ENCODE data around the gene LRP1B. TPM values are rescaled to one million over a fixed set of nuclear protein-coding genes. Genes with fewer than 3 reads are reported as not detected.

The LRP1B gene
- total RNA-seq, 2 experiments from 2014 or later: not detected

DNA sequence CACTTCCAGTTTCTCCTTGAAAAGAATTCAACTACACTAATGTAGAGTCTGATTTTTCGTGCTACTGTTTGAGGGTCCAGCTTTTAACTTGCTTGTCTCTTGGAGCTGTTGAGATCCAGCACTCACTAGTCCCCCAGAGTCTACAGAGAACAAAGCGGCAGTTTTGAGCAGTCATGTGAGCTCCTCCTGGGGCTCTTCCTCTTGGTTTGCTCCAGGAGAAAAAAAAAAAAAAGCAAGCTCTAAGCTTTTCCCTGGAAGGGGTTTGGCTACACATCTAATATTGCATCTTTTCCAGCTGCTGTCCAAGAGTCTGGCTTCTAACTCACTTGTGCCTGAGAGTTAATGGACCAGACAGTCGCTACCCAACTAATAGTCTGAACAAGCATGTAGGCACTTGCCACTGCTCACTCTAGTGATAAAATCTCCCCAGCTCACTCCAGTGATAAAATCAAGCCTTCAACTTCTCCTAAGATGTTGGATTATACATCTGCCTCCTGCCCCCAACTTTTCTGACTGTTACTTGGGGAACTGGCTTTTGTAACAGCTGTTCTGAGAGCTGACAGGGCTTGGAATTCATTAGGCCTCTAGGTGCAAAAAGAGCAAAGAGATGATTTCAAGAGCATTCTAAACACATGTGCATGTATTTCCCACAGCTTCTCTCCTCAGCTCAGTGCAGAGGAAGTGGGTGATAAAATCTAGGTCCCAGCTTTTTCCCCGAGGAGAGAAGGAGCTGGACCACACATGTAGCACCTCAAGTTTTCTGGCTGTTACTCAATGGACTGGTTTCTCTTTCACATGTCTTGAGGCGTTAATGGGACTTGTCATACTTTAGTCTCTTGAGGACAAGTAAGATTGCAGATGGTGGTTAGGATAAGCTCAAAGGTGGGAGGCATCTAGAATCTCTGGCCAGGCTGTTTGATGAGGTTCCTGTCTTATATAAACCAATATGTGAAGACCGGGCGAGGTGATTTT is 750.5 kb downstream of the LRP1B start:
- ATAC-seq (no peak), DNase-seq (no peak)
- H3K4me1 Mint-ChIP-seq (ENCODE audit: low read depth): no peaks in the 10 kb centered on the region
- POLR2A ChIA-PET: no interaction called here
- no peaks in the 10 kb centered on the region for H3K36me3 Mint-ChIP-seq (ENCODE audit: low read depth)
- H3K9me3 Mint-ChIP-seq (ENCODE audit: insufficient read depth): peaks cover 5% of the 10 kb centered on the region
- CTCF ChIA-PET: no interaction called here
- no peaks in the 10 kb centered on the region for H3K27me3 Mint-ChIP-seq (ENCODE audit: low read depth)
- no peak overlapping the region for H3K27ac Mint-ChIP-seq
- no peak overlapping the region for H3K4me3 Mint-ChIP-seq

GRCh38 chr2:141364821-141365220 is 766.0 kb downstream of the LRP1B start:
- Mint-ChIP-seq H3K27me3 (ENCODE audit: low read depth) (no peaks in the 10 kb centered on the region), H3K27ac (no peak overlapping the region), H3K4me1 (ENCODE audit: low read depth) (no peaks in the 10 kb centered on the region), H3K4me3 (no peak overlapping the region), H3K36me3 (ENCODE audit: low read depth) (no peaks in the 10 kb centered on the region), H3K9me3 (ENCODE audit: insufficient read depth) (peaks cover 15% of the 10 kb centered on the region)
- DNase-seq: no peak
- ATAC-seq: no peak
- CTCF ChIA-PET: no interaction called here
- POLR2A ChIA-PET: no interaction called here

- Mint-ChIP-seq H3K4me3 (no peak overlapping the region), H3K9me3 (ENCODE audit: insufficient read depth) (peaks cover 15% of the 10 kb centered on the region), H3K27me3 (ENCODE audit: low read depth) (no peaks in the 10 kb centered on the region), H3K36me3 (ENCODE audit: low read depth) (no peaks in the 10 kb centered on the region), H3K27ac (no peak overlapping the region), H3K4me1 (ENCODE audit: low read depth) (no peaks in the 10 kb centered on the region)
- ChIA-PET CTCF (no interaction called here), POLR2A (no interaction called here)
- ATAC-seq (no peak), DNase-seq (no peak)
Measured at GRCh38 chr2:141362311-141362710, 768.5 kb downstream of the LRP1B start.

GRCh38 chr2:141348481-141348880 is 782.3 kb downstream of the LRP1B start:
- ATAC-seq (no peak), DNase-seq (no peak)
- Mint-ChIP-seq H3K4me1 (ENCODE audit: low read depth) (no peaks in the 10 kb centered on the region), H3K36me3 (ENCODE audit: low read depth) (no peaks in the 10 kb centered on the region), H3K4me3 (no peak overlapping the region), H3K27ac (no peak overlapping the region), H3K27me3 (ENCODE audit: low read depth) (no peaks in the 10 kb centered on the region), H3K9me3 (ENCODE audit: insufficient read depth) (peaks cover 7% of the 10 kb centered on the region)
- ChIA-PET POLR2A (no interaction called here), CTCF (no interaction called here)

- no peaks in the 10 kb centered on the region for H3K36me3 Mint-ChIP-seq (ENCODE audit: low read depth)
- ChIA-PET CTCF (no interaction called here), POLR2A (no interaction called here)
- H3K27ac Mint-ChIP-seq: no peak overlapping the region
- H3K4me1 Mint-ChIP-seq (ENCODE audit: low read depth): no peaks in the 10 kb centered on the region
- no peak for ATAC-seq
- no peaks in the 10 kb centered on the region for H3K27me3 Mint-ChIP-seq (ENCODE audit: low read depth)
- DNase-seq: no peak
- H3K4me3 Mint-ChIP-seq: no peak overlapping the region
- peaks cover 19% of the 10 kb centered on the region for H3K9me3 Mint-ChIP-seq (ENCODE audit: insufficient read depth)
Measured at GRCh38 chr2:141341444-141341843, 789.4 kb downstream of the LRP1B start.

GRCh38 chr2:141331127-141331526 is 799.7 kb downstream of the LRP1B start:
- no peak overlapping the region for H3K4me3 Mint-ChIP-seq
- DNase-seq: no peak
- no peaks in the 10 kb centered on the region for H3K27me3 Mint-ChIP-seq (ENCODE audit: low read depth)
- H3K9me3 Mint-ChIP-seq (ENCODE audit: insufficient read depth): no peaks in the 10 kb centered on the region
- ChIA-PET POLR2A (no interaction called here), CTCF (no interaction called here)
- no peak overlapping the region for H3K27ac Mint-ChIP-seq
- no peaks in the 10 kb centered on the region for H3K36me3 Mint-ChIP-seq (ENCODE audit: low read depth)
- H3K4me1 Mint-ChIP-seq (ENCODE audit: low read depth): no peaks in the 10 kb centered on the region
- no peak for ATAC-seq

DNA sequence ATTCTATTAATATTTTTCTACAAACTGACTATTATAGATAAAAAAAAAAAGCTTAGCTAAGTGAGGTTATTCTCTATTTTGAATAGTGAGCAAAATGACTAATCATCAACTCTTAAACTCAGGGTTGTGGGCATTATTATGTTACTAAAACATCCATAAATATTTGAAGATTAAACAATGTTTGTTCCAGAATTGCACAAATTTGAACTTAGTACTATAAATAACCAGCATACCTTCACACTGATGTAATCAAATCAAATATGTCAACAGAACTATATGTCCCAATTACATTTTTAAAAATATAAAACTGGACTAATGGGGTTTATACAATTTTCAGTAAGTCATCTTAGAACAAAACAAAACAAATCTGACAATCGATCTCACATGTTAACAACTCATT is 800.9 kb downstream of the LRP1B start:
- H3K4me1 Mint-ChIP-seq (ENCODE audit: low read depth): no peaks in the 10 kb centered on the region
- no peaks in the 10 kb centered on the region for H3K9me3 Mint-ChIP-seq (ENCODE audit: insufficient read depth)
- H3K27me3 Mint-ChIP-seq (ENCODE audit: low read depth): no peaks in the 10 kb centered on the region
- no peak for ATAC-seq
- H3K36me3 Mint-ChIP-seq (ENCODE audit: low read depth): no peaks in the 10 kb centered on the region
- H3K27ac Mint-ChIP-seq: no peak overlapping the region
- CTCF ChIA-PET: no interaction called here
- DNase-seq: no peak
- POLR2A ChIA-PET: no interaction called here
- H3K4me3 Mint-ChIP-seq: no peak overlapping the region

DNA sequence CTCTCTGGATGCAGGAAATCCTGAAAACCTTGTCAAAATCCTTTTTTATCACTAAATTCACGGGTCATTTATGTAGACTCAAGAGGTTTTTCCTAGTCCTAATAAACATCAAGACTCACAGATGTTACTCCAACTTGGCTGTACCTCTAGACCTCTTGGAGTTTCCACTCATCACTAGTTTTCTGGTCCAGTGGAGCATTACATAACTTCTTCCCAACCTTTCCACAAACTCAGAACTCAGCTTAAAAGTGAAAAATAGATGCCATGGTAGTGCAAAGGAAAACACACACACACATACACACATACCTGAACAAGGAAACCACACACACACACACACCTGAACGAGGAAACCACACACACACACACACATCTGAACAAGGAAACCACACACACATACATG is 807.2 kb downstream of the LRP1B start:
- Mint-ChIP-seq H3K27ac (no peak overlapping the region), H3K9me3 (ENCODE audit: insufficient read depth) (peaks cover 3% of the 10 kb centered on the region)
- POLR2A ChIA-PET: no interaction called here

DNA sequence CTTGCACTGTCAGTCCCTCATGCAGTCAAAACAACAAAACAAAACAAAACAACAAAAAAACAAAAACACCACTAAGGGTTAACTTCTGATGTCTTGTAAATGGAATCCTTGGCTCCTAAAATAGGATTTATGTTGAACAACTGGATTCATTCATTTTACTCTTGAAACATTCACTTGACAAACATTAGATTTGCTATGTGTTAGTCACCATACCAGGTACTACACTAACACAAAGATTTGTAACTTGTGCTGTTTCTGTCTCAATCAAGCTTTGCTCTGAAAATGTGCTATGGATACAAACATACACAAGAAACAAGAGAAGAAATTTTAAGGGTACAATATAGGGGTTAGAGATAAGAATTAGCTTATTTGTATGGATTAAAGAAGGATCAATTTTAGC is 812.8 kb downstream of the LRP1B start:
- no peak overlapping the region for H3K4me3 Mint-ChIP-seq
- no peaks in the 10 kb centered on the region for H3K27me3 Mint-ChIP-seq (ENCODE audit: low read depth)
- DNase-seq (no peak), ATAC-seq (no peak)
- no peaks in the 10 kb centered on the region for H3K4me1 Mint-ChIP-seq (ENCODE audit: low read depth)
- ChIA-PET POLR2A (no interaction called here), CTCF (no interaction called here)
- peaks cover 3% of the 10 kb centered on the region for H3K9me3 Mint-ChIP-seq (ENCODE audit: insufficient read depth)
- no peaks in the 10 kb centered on the region for H3K36me3 Mint-ChIP-seq (ENCODE audit: low read depth)
- H3K27ac Mint-ChIP-seq: no peak overlapping the region

More for the DNA sequence above, 807.2 kb downstream of the LRP1B start:
- CTCF ChIA-PET: no interaction called here
- Mint-ChIP-seq H3K4me3 (no peak overlapping the region), H3K36me3 (ENCODE audit: low read depth) (no peaks in the 10 kb centered on the region), H3K4me1 (ENCODE audit: low read depth) (no peaks in the 10 kb centered on the region), H3K27me3 (ENCODE audit: low read depth) (no peaks in the 10 kb centered on the region)
- DNase-seq (no peak), ATAC-seq (no peak)

DNA sequence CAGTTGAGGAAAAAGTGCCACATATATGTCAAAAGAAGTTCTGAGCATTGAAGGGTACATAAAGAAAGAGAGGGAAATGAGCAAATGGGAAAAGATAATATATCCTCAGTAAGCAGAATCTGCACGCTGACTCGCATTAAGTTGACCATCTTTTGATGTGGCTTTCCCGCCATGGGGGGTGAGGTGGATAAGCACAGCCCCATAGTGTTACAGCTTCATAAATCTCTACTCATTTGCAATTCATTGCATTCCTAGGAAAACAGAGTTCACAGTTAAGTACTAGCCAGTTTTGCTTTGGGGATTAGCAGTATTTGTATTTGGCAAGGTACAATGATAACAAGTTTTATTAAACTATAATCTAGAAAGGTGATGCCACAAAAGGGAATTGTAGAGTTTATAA is 814.2 kb downstream of the LRP1B start:
- Mint-ChIP-seq H3K9me3 (ENCODE audit: insufficient read depth) (peaks cover 3% of the 10 kb centered on the region), H3K27me3 (ENCODE audit: low read depth) (no peaks in the 10 kb centered on the region), H3K27ac (no peak overlapping the region), H3K4me3 (no peak overlapping the region), H3K4me1 (ENCODE audit: low read depth) (no peaks in the 10 kb centered on the region), H3K36me3 (ENCODE audit: low read depth) (no peaks in the 10 kb centered on the region)
- ATAC-seq (no peak), DNase-seq (no peak)
- CTCF ChIA-PET: no interaction called here
- POLR2A ChIA-PET: no interaction called here

DNA sequence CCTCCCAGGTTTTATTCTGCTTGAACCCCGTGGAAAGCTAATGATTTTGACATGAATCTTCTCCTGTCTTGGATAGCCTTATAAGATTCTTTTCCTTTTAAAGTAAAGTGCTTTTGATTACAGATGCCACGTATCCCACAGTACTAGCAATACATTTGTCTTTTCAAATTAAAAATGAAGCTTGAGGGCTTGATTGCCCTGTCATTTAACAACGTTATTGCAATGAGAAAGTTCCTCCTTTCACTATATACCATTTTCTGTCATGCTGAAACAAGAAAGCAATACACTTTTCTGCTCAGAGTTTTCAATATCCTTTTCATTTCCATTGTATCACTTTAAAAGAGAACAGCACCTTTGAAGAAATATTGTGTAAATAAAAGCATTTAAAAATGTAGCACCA is 814.7 kb downstream of the LRP1B start:
- Mint-ChIP-seq H3K27ac (no peak overlapping the region), H3K27me3 (ENCODE audit: low read depth) (no peaks in the 10 kb centered on the region), H3K9me3 (ENCODE audit: insufficient read depth) (peaks cover 3% of the 10 kb centered on the region), H3K4me3 (no peak overlapping the region), H3K36me3 (ENCODE audit: low read depth) (no peaks in the 10 kb centered on the region), H3K4me1 (ENCODE audit: low read depth) (no peaks in the 10 kb centered on the region)
- CTCF ChIA-PET: no interaction called here
- POLR2A ChIA-PET: no interaction called here
- ATAC-seq (no peak), DNase-seq (no peak)

DNA sequence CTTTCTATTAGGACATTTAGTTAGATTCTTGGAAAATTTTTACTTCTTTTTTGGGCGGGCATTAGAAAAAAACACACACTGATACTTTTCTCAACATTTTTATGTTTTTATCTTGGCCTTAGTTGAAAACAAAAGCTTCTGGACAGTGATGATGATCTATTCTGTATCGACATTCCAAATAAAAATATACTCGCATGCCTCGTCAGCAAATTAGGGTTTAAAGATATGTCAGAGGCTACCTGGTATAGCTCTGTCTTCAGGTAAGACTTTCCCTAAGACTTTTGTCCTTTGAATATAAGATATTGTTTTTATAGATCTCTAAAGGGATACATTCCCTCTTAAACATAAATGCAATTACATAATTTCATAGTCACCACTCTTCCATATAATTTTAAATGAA is 816.8 kb downstream of the LRP1B start:
- DNase-seq (no peak), ATAC-seq (no peak)
- Mint-ChIP-seq H3K36me3 (ENCODE audit: low read depth) (no peaks in the 10 kb centered on the region), H3K9me3 (ENCODE audit: insufficient read depth) (peaks cover 3% of the 10 kb centered on the region), H3K27ac (no peak overlapping the region), H3K27me3 (ENCODE audit: low read depth) (no peaks in the 10 kb centered on the region), H3K4me1 (ENCODE audit: low read depth) (no peaks in the 10 kb centered on the region), H3K4me3 (no peak overlapping the region)
- ChIA-PET POLR2A (no interaction called here), CTCF (no interaction called here)

GRCh38 chr2:141311430-141311829 is 819.4 kb downstream of the LRP1B start:
- Mint-ChIP-seq H3K27ac (no peak overlapping the region), H3K4me3 (no peak overlapping the region), H3K27me3 (ENCODE audit: low read depth) (no peaks in the 10 kb centered on the region), H3K36me3 (ENCODE audit: low read depth) (no peaks in the 10 kb centered on the region), H3K4me1 (ENCODE audit: low read depth) (no peaks in the 10 kb centered on the region), H3K9me3 (ENCODE audit: insufficient read depth) (no peaks in the 10 kb centered on the region)
- DNase-seq (no peak), ATAC-seq (no peak)
- POLR2A ChIA-PET: no interaction called here
- CTCF ChIA-PET: no interaction called here

Data from activated CD8-positive, alpha-beta T cell treated with anti-CD3 and anti-CD28 coated beads, Interleukin-2, amount 10 ng/mL, durations not matched to agents 7 days and 5 days (primary cell).